ENCODE data around the gene S100A3.
"Not testable (repeated sequence)": the region's sequence is repeated elsewhere in the genome, so short reads cannot be mapped to it uniquely, and the experiment has no call there.

S100A3 gene

GRCh38 chr1:153534226-153534924 lies 14.7 kb downstream of the S100A3 start:
- DNase-seq = no peak

- DNase-seq = peak; percentile 34
Observed at GRCh38 chr1:153533689-153534201, 15.3 kb downstream of the S100A3 start.

- DNase-seq = peak; percentile 86
Observed at GRCh38 chr1:153532769-153533599, 16.1 kb downstream of the S100A3 start.

- DNase-seq = peak; percentile 53
Observed at GRCh38 chr1:153532181-153532580, 16.9 kb downstream of the S100A3 start.

GRCh38 chr1:153531638-153532037 lies 17.4 kb downstream of the S100A3 start:
- DNase-seq = no peak

- DNase-seq = no peak
Observed at GRCh38 chr1:153527683-153528040, 21.4 kb downstream of the S100A3 start.

GRCh38 chr1:153527023-153527682 lies 21.9 kb downstream of the S100A3 start:
- DNase-seq = no peak

GRCh38 chr1:153526132-153526543 lies 22.9 kb downstream of the S100A3 start:
- DNase-seq = no peak

GRCh38 chr1:153525088-153525728 lies 23.9 kb downstream of the S100A3 start:
- no peak for DNase-seq

- not testable (repeated sequence) for DNase-seq
Observed at GRCh38 chr1:153522353-153523048, 26.6 kb downstream of the S100A3 start.

GRCh38 chr1:153521808-153522207 lies 27.2 kb downstream of the S100A3 start:
- not testable (repeated sequence) for DNase-seq

GRCh38 chr1:153520818-153521476 lies 28.1 kb downstream of the S100A3 start:
- DNase-seq = no peak

- not testable (repeated sequence) for DNase-seq
Observed at GRCh38 chr1:153520137-153520691, 28.8 kb downstream of the S100A3 start.

GRCh38 chr1:153519242-153519641 lies 29.8 kb downstream of the S100A3 start:
- no peak for DNase-seq

GRCh38 chr1:153515504-153516394 lies 33.3 kb downstream of the S100A3 start:
- DNase-seq = no peak

GRCh38 chr1:153513666-153514065 lies 35.4 kb downstream of the S100A3 start:
- DNase-seq = no peak

GRCh38 chr1:153513023-153513422 lies 36.0 kb downstream of the S100A3 start:
- no peak for DNase-seq

GRCh38 chr1:153510984-153511410 lies 38.1 kb downstream of the S100A3 start:
- DNase-seq = peak; percentile 88

- peak; percentile 83 for DNase-seq
Observed at GRCh38 chr1:153509729-153510354, 39.2 kb downstream of the S100A3 start.

GRCh38 chr1:153509036-153509435 lies 40.0 kb downstream of the S100A3 start:
- no peak for DNase-seq

All from stimulated activated CD4-positive, alpha-beta T cell treated with anti-CD3 and anti-CD28 coated beads, Interleukin-15, amount 100 ng/mL, for 24 hours (primary cell).